B cell (primary cell): ENCODE results near the gene LRP6. TPM values are rescaled to one million over a fixed set of nuclear protein-coding genes. Genes with fewer than 3 reads are reported as not detected.

Source experiments
- ATAC-seq: fragments of 200-7000 bp; cut with Tn5 transposase; one replicate; pipeline ENCODE4 v1.10.0; 2021; ENCODE audit warnings: low read depth, mild to moderate bottlenecking, moderate number of reproducible peaks, moderate library complexity
- CTCF ChIA-PET: fragments of 350-600 bp; sonication (Branson Sonifier 250); formaldehyde crosslinking; loops from one replicate; lab custom pipeline; 2021; ENCODE audit warnings: antibody characterized with exemption, inconsistent platforms; lab: Charles Lee
- POLR2A ChIA-PET: fragments of 350-600 bp; sonication (Branson Sonifier 250); formaldehyde crosslinking; loops from one replicate; lab custom pipeline; 2021; ENCODE audit warnings: antibody characterized with exemption; lab: Charles Lee
- DNase-seq: peaks from one replicate; pipeline ENCODE4 v3.0.0; 2013
- H2AFZ ChIP-seq: 2 replicates; pipeline ENCODE4 v1.6.1; 2012; ENCODE audit warnings: mild to moderate bottlenecking, low read depth, low read length; ENCODE audit not compliant: insufficient read depth, poor library complexity, severe bottlenecking
- H3K27ac ChIP-seq, 2 donors: 1 replicate in 1 of 2; 2 replicates in 1 of 2; pipeline ENCODE4 v1.5.1; 2012 to 2013; ENCODE audit warnings: low read length in 2 of 2, mild to moderate bottlenecking in 2 of 2, moderate library complexity in 1 of 2
- H3K27me3 ChIP-seq, 4 experiments: fragments of 200-600 bp in 1 of 4; sonication (generic) in 1 of 4; replicated peaks in 1 of 4; 1 replicate in 2 of 4; 2 replicates in 2 of 4; pipeline versions ENCODE4 v1.6.1 to v1.7.0; 2013 to 2016; ENCODE audit warnings: low read length in 3 of 4, mild to moderate bottlenecking in 2 of 4, mixed read lengths in 1 of 4, moderate library complexity in 1 of 4; ENCODE audit not compliant: insufficient read depth in 4 of 4, control insufficient read depth in 3 of 4; ENCODE audit errors: control extremely low read depth in 1 of 4
- H3K36me3 ChIP-seq, 2 experiments: replicated peaks in 1 of 2; 1 replicate in 1 of 2; 2 replicates in 1 of 2; pipeline versions ENCODE4 v1.6.1 to v1.7.1; 2013; ENCODE audit warnings: low read length in 1 of 2; ENCODE audit not compliant: insufficient read depth in 2 of 2, control insufficient read depth in 1 of 2; ENCODE audit errors: control extremely low read depth in 1 of 2, extremely low read depth in 1 of 2
- H3K4me1 ChIP-seq, 2 donors: fragments of 200-600 bp in 1 of 2; sonication (generic) in 1 of 2; 1 replicate in 1 of 2; 2 replicates in 1 of 2; pipeline versions ENCODE4 v1.5.1 to v1.6.1; 2013 to 2017; ENCODE audit warnings: low read length in 2 of 2; ENCODE audit not compliant: control insufficient read depth in 2 of 2, insufficient read depth in 2 of 2
- H3K4me2 ChIP-seq: replicated peaks from 2 replicates; pipeline ENCODE3; 2012; ENCODE audit warnings: mild to moderate bottlenecking, low read depth, low read length; ENCODE audit not compliant: poor library complexity, severe bottlenecking
- H3K4me3 ChIP-seq, 5 experiments: fragments of 200-600 bp in 1 of 5; sonication (generic) in 1 of 5; 1 replicate in 3 of 5; 2 replicates in 2 of 5; pipeline versions ENCODE4 v1.5.1 to v1.7.0; 2011 to 2016; ENCODE audit warnings: low read length in 4 of 5, mild to moderate bottlenecking in 4 of 5, low read depth in 2 of 5, control low read depth in 1 of 5, moderate library complexity in 1 of 5; ENCODE audit not compliant: insufficient read depth in 1 of 5; ENCODE audit errors: control extremely low read depth in 1 of 5, extremely low read depth in 1 of 5
- H3K79me2 ChIP-seq: fragments of 200-600 bp; sonication (generic); one replicate; pipeline ENCODE4 v1.6.0; 2016; ENCODE audit warnings: low read length; ENCODE audit not compliant: control insufficient read depth, insufficient read depth
- H3K9ac ChIP-seq: fragments of 200-600 bp; sonication (generic); 2 replicates; pipeline ENCODE4 v1.6.1; 2017; ENCODE audit warnings: mild to moderate bottlenecking, low read length, moderate library complexity
- H3K9me3 ChIP-seq, 3 donors: one replicate each; pipeline versions ENCODE4 v1.6.1 to v1.7.1; 2013; ENCODE audit warnings: low read length in 2 of 3; ENCODE audit not compliant: control insufficient read depth in 2 of 3, insufficient read depth in 1 of 3; ENCODE audit errors: control extremely low read depth in 1 of 3
- H4K20me1 ChIP-seq: 2 replicates; pipeline ENCODE4 v1.6.0; 2012; ENCODE audit warnings: mild to moderate bottlenecking, low read length; ENCODE audit not compliant: insufficient read depth, control insufficient read depth, poor library complexity, severe bottlenecking
- H3K27ac Mint-ChIP-seq: one replicate; pipeline ENCODE4 v1.8.0; 2021; ENCODE audit warnings: mixed read lengths
- H3K27me3 Mint-ChIP-seq: one replicate; pipeline ENCODE4 v1.8.0; 2021; ENCODE audit warnings: mixed read lengths
- H3K4me1 Mint-ChIP-seq: one replicate; pipeline ENCODE4 v1.8.0; 2021; ENCODE audit warnings: mixed read lengths
- H3K4me3 Mint-ChIP-seq: one replicate; pipeline ENCODE4 v1.8.0; 2021; ENCODE audit warnings: mixed read lengths
- H3K9me3 Mint-ChIP-seq: one replicate; pipeline ENCODE4 v1.8.0; 2022; ENCODE audit warnings: mixed read lengths; ENCODE audit not compliant: insufficient read depth
- CTCF ChIP-seq: fragments of 200-600 bp; IDR thresholded peaks from one replicate; pipeline ENCODE4 v1.8.0; 2022; ENCODE audit warnings: antibody characterized with exemption, mild to moderate bottlenecking
- EZH2 ChIP-seq: IDR thresholded peaks from 2 replicates; pipeline ENCODE4 v1.6.1; 2012; ENCODE audit warnings: borderline replicate concordance, low read depth, mild to moderate bottlenecking, moderate library complexity, low read length; ENCODE audit not compliant: insufficient read depth, poor library complexity, severe bottlenecking
- WGBS: methylation state at CpG from one replicate; pipeline ENCODE4 v1.1.5; 2013; ENCODE audit warnings: missing lambda C conversion rate; ENCODE audit not compliant: insufficient coverage; 5-methylcytosine and 5-hydroxymethylcytosine counted together
- intact Hi-C: fragments of 100-400 bp; cut with micrococcal nuclease; formaldehyde crosslinking; loops from one replicate; pipeline ENCODE4 v1.10.0; 2022
- polyA plus RNA-seq: library from polyadenylated mRNA; depleted of rRNA; stranded (reverse); fragments of >200 nt; gene quantifications from 2 replicates; pipeline ENCODE4 v1.2.3, GENCODE V29; 2012
- total RNA-seq, 2 donors: library from RNA; stranded (reverse); fragments of 120-200 nt in 1 of 2; gene quantifications; 1 replicate in 1 of 2; 2 replicates in 1 of 2; pipeline versions ENCODE4 v1.2.3 to v1.2.4, GENCODE V29; 2013 to 2022

Gene LRP6
- total and polyA plus RNA-seq, 2 donors (not counting 1 experiment from before 2014, with no cell fraction given): 0.34 to 2.8 TPM

GRCh38 chr12:12141000-12141399 is 125.8 kb downstream of the LRP6 start:
- no peaks in the 10 kb centered on the region for H3K27me3 ChIP-seq
- ChIA-PET POLR2A (no interaction called here), CTCF (no interaction called here)
- H3K36me3 ChIP-seq: no peaks in the 10 kb centered on the region
- TF ChIP-seq EZH2 (no peak), CTCF (no peak)
- Mint-ChIP-seq H3K4me3 (no peak overlapping the region), H3K27me3 (peaks cover 3% of the 10 kb centered on the region), H3K27ac (no peak overlapping the region), H3K4me1 (no peaks in the 10 kb centered on the region), H3K9me3 (no peaks in the 10 kb centered on the region)
- H3K27ac ChIP-seq: no peak overlapping the region
- ATAC-seq: no peak
- no peaks in the 10 kb centered on the region for H3K9me3 ChIP-seq
- no peaks in the 10 kb centered on the region for H3K4me1 ChIP-seq
- H2AFZ ChIP-seq: no peak overlapping the region
- DNase-seq: no peak
- H4K20me1 ChIP-seq: no peaks in the 10 kb centered on the region
- intact Hi-C loops: no loop called here
- H3K79me2 ChIP-seq: no peaks in the 10 kb centered on the region
- H3K4me2 ChIP-seq: no peak overlapping the region
- H3K9ac ChIP-seq: no peak overlapping the region
- no peak overlapping the region for H3K4me3 ChIP-seq

GRCh38 chr12:12138203-12139154 is 128.4 kb downstream of the LRP6 start:
- Histone ChIP-seq H3K9me3 (no peaks in the 10 kb centered on the region), H4K20me1 (no peaks in the 10 kb centered on the region), H2AFZ (no peak overlapping the region), H3K27me3 (no peaks in the 10 kb centered on the region), H3K4me2 (no peak overlapping the region), H3K79me2 (no peaks in the 10 kb centered on the region), H3K4me3 (no peak overlapping the region), H3K36me3 (no peaks in the 10 kb centered on the region), H3K9ac (no peak overlapping the region), H3K4me1 (no peaks in the 10 kb centered on the region), H3K27ac (no peak overlapping the region)
- ChIA-PET POLR2A (no interaction called here), CTCF (interaction anchor here (1.5 kb wide), 1 partner anchor 9 kb away, joined by 6 read pairs; no protein-coding TSS in a partner anchor)
- Mint-ChIP-seq H3K27me3 (peaks cover 10% of the 10 kb centered on the region), H3K9me3 (no peaks in the 10 kb centered on the region), H3K27ac (no peak overlapping the region), H3K4me1 (no peaks in the 10 kb centered on the region), H3K4me3 (no peak overlapping the region)
- intact Hi-C loops: no loop called here
- ATAC-seq: no peak
- WGBS: 100% methylated on average over 1 of the region's 3 CpGs
- TF ChIP-seq CTCF (no peak), EZH2 (no peak)
- no peak for DNase-seq
